GM10248 (cell line): ENCODE results near the gene HMGCL.

ENCODE experiments used
- CTCF ChIA-PET: fragments of 300-600 bp; sonication (Branson Sonifier 250); formaldehyde crosslinking; extraction: SDS; loops from one replicate; lab custom pipeline; 2021; ENCODE audit warnings: antibody characterized with exemption; lab: Yijun Ruan, JAX
- POLR2A ChIA-PET: fragments of 350-650 bp; sonication (Branson Sonifier 250); formaldehyde crosslinking; extraction: SDS; loops from one replicate; lab custom pipeline; 2020; ENCODE audit warnings: antibody characterized with exemption; lab: Yijun Ruan, JAX
- DNase-seq: peaks from one replicate; pipeline ENCODE4 v3.0.0; 2012; ENCODE audit errors: extremely low spot score
- TF ChIP-seq, protein P1 (sequence below): IDR thresholded peaks from 2 replicates; pipeline ENCODE4 v1.5.1; 2012; ENCODE audit warnings: mild to moderate bottlenecking, low read depth; ENCODE audit errors: extremely low read depth, missing control alignments, control extremely low read depth

The HMGCL gene

DNA sequence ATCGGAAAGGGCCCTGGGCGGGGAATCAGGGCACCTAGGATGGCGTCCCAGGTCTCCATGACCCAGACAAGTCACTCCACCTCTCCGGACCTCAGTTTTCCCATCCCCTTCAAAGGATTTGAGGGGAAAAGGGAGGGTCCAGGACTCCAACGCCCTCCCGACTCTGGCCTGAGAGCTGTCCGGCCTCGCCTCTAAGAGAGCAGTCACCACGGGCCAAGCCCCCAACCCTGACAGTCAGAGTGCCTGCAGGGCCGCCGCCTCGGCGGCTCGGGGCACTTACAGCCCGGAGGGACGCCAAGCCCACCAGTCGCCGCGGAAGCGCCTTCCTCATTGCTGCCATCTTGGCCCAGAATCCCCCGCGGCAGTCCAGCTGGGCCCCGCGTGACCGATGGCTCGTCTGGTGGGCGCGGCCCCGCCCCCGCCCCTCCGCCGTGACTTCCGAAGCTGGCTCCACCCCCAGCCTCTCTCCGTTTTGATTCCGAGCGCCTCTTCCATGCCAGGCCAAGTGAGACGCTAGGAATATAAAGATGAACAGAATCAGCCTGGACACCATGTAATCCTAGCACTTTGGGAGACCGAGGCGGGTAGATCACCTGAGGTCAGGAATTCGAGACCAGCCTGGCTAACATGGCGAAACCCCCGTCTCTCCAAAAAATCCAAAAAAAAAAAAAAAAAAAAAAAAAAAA lies at the start of gene HMGCL:
HMGCL (minus strand) TSS at position 354 of the 686 bp plus-strand sequence; CDS start at position 340, 14 bp downstream.
- POLR2A ChIA-PET = interaction anchor here (0.6 to 1.2 kb wide), 5 partner anchors 14 to 201 kb away, joined by 3 to 9 read pairs (median 5); no protein-coding TSS in a partner anchor
- DNase-seq = peak; percentile 95
- TF ChIP-seq, protein P1, sequence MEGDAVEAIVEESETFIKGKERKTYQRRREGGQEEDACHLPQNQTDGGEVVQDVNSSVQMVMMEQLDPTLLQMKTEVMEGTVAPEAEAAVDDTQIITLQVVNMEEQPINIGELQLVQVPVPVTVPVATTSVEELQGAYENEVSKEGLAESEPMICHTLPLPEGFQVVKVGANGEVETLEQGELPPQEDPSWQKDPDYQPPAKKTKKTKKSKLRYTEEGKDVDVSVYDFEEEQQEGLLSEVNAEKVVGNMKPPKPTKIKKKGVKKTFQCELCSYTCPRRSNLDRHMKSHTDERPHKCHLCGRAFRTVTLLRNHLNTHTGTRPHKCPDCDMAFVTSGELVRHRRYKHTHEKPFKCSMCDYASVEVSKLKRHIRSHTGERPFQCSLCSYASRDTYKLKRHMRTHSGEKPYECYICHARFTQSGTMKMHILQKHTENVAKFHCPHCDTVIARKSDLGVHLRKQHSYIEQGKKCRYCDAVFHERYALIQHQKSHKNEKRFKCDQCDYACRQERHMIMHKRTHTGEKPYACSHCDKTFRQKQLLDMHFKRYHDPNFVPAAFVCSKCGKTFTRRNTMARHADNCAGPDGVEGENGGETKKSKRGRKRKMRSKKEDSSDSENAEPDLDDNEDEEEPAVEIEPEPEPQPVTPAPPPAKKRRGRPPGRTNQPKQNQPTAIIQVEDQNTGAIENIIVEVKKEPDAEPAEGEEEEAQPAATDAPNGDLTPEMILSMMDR = no peak
- CTCF ChIA-PET = interaction anchor here (0.6 to 14.2 kb wide), 8 partner anchors 13 to 203 kb away, joined by 3 to 185 read pairs (median 3); partner anchors contain the start of gene RPL11

DNA sequence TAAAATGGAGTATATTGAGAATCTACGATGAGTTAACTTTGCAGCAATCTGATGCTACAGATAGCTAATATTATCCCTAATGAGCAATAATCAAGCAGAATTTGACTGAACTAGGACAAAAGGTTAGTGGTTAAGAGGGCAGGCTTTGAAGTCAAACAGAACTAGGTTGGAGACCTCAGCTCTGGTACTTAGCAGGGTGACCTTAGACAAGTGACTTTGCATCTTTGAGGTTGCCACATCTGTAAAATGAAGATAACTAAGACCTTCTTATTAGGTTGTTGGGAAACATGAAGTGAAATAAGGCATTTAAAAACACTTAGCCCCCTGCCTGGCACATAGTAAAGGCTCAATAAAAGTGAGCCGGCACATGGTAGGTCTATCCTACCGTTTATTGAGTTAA lies 47.2 kb upstream of the HMGCL start:
- POLR2A ChIA-PET = no interaction called here
- DNase-seq = no peak
- CTCF ChIA-PET = interaction anchor here (1.2 to 6.9 kb wide), 2 partner anchors 50 to 61 kb away, joined by 3 to 69 read pairs; no protein-coding TSS in a partner anchor
- TF ChIP-seq, protein P1 = no peak

DNA sequence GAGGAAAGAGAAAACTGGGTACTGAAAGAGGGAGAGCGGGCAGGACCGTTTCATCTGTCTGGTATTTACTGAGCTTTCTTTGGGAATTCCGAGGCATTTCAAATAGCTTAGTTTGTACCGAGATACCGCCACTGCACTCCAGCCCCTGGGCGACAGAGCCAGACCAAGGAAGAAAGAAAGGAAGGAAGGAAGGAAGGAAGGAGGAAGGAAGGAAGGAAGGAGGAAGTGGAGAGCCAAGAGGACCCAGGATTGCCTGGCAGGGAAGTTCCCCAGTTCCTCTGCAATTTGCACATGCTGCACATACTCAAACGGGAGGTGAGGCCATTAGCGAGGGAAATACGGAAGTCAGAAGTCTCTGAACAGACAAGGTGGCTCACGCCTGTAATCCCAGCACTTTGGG lies 43.8 kb upstream of the HMGCL start:
- TF ChIP-seq, protein P1 = no peak
- DNase-seq = no peak
- ChIA-PET CTCF (interaction anchor here (0.7 to 6.9 kb wide), 12 partner anchors 10 to 97 kb away, joined by 3 to 69 read pairs (median 5); no protein-coding TSS in a partner anchor), POLR2A (no interaction called here)

DNA sequence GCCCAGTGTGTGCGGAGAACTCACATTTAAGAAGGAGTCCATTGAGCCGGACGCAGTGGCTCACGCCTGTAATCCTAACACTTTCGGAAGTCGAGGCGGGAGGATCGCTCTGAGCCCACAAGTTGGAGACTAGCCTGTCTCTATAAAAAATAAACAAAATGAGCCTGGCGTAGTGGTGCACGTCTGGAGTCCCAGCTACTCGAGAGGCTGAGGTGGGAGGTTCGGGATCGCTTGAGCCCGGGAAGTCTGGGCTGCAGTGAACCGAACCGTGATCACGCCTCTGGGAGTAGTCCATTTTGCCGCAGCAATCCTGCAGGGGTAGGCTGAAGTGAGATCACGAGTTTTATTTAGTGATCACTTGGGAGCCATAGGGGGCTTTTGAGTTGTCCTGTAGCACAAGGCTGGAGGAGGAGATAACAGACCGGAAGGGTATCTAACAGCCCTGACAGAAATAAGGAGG lies 43.4 kb upstream of the HMGCL start:
- ChIA-PET POLR2A (no interaction called here), CTCF (interaction anchor here (0.7 to 6.9 kb wide), 12 partner anchors 11 to 97 kb away, joined by 3 to 69 read pairs (median 5); no protein-coding TSS in a partner anchor)
- no peak for DNase-seq
- TF ChIP-seq, protein P1 = no peak

DNA sequence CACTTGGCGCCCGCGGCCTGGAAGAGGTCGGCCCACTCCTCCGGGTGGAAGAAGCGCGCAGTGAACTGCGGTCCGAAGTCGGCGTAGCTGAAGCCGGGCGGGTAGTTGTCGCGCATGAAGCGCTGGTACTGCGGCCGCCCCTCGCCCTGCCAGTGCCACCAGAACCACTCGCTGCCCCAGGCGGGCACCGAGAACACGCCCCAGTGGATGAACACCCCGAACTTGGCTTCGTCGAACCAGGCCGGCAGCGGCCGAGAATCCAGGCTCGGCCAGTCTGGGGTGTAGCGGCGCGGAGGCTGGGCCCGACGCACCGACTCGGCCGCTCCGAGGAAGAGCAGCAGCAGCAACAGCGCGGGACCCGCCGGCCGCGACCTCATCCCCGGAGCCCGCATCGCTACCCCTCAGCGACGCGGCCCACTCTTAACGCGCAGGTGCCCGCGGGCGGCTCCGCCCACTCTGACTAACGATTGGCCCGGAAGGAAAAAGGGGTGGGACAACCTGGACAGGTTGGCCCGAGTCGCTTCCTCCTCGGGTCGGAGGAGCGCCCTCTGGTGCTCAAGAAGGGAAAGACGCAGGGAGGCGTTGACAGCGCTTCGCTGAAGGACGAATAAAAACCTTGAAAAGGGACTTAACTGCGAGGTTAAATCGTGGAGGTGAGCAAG lies 42.8 kb upstream of the HMGCL start, which contains the start of gene FUCA1:
FUCA1 (minus strand) TSS at position 396 of the 662 bp plus-strand sequence; CDS start at position 392, 4 bp downstream.
- peak; percentile 98 for DNase-seq
- TF ChIP-seq, protein P1 = peak; percentile 94
- ChIA-PET POLR2A (no interaction called here), CTCF (interaction anchor here (0.7 to 6.9 kb wide), 13 partner anchors 10 to 96 kb away, joined by 3 to 69 read pairs (median 5); partner anchors contain the start of gene CNR2)

DNA sequence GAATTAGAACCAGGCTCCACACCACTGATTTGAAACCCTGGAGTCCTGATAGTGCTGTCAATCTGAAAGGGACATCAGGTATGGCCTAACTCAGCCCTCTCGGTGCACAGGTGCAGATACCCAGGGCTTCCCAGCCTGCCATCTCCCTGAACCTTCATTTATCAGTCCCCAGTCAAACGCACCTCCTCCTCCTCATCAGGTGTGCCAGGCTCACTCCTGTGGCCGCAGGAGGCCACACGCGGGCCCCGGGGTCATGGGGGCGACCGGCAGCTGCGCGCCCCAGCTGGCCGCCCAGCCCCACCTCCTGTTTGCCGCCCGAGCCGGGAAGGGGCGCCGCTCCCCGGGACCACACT lies 42.3 kb upstream of the HMGCL start:
- no peak for DNase-seq
- TF ChIP-seq, protein P1 = no peak
- ChIA-PET CTCF (interaction anchor here (0.7 to 6.9 kb wide), 7 partner anchors 10 to 56 kb away, joined by 3 to 69 read pairs (median 5); partner anchors contain the start of gene CNR2), POLR2A (no interaction called here)
